ENCODE data around the gene LEMD2.

LEMD2 gene

DNA sequence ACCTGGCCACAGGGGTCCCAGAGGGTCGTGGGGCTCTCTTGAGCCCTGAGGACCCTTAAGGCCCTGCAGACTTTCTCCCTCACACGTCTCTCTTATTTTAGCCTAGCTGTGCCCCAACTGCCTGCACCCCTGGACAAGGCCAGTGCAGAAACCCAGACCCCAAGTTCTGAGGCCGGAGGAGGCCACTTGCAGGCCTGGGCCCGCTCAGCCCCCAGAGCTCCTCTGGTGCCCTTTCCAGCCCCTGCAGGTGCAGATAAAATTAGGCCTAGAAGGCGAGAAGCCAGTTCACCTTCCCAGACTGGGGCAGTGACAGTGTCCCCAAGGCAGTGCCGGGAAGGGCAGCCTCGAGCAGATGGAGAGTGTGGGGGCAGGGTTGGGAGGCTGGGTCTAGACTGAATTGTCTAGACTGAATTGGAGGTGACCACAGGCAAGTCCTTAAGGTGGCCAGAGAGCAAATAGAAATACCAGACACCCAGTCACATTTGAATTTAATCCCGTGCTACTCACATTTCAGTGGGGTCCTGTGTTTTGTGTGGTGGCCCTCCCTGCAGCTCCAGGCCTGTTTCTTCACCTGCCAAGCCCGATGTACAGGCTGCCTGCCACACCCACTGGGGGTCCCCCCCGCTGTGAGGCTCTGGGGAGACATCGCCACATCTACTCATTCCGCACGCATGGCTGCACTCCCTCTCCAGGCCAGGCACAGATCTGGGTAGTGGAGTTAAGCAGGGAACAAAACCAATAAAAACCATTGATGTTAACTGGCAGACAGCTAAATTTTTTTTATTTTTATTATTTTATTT lies 33.7 kb downstream of the LEMD2 start:
- H3K4me3 ChIP-seq: no peak overlapping the region
- H3K9ac ChIP-seq (ENCODE audit: insufficient read length): no peak overlapping the region
- no peaks in the 10 kb centered on the region for H3K36me3 ChIP-seq (ENCODE audit: insufficient read depth, low read length)
- H3K27ac ChIP-seq: no peak overlapping the region
- DNase-seq (ENCODE audit: low read depth, low spot score): no peak
- no peak for TF ChIP-seq POLR2AphosphoS5 (IDR thresholded peaks at IDR 0.05; ENCODE audit: borderline replicate concordance, low read depth, low read length)
- no peak for TF ChIP-seq EZH2 (IDR thresholded peaks at IDR 0.05)
- no peak for TF ChIP-seq FOXP2 (optimal IDR thresholded peaks at IDR 0.05; ENCODE audit: control extremely low read depth, extremely low read length, insufficient read depth)
- no peaks in the 10 kb centered on the region for H3K9me3 ChIP-seq (ENCODE audit: low read depth, low read length)

GRCh38 chr6:33754222-33754621 lies 34.7 kb downstream of the LEMD2 start:
- H3K9me3 ChIP-seq (ENCODE audit: low read depth, low read length): no peaks in the 10 kb centered on the region
- H3K36me3 ChIP-seq (ENCODE audit: insufficient read depth, low read length): no peaks in the 10 kb centered on the region
- DNase-seq (ENCODE audit: low read depth, low spot score): no peak
- no peak overlapping the region for H3K27ac ChIP-seq
- no peak overlapping the region for H3K4me3 ChIP-seq
- TF ChIP-seq POLR2AphosphoS5 (IDR thresholded peaks at IDR 0.05; ENCODE audit: borderline replicate concordance, low read depth, low read length): no peak
- TF ChIP-seq EZH2 (IDR thresholded peaks at IDR 0.05): no peak
- H3K9ac ChIP-seq (ENCODE audit: insufficient read length): no peak overlapping the region

GRCh38 chr6:33752646-33753015 lies 36.3 kb downstream of the LEMD2 start:
- no peak for TF ChIP-seq POLR2AphosphoS5 (IDR thresholded peaks at IDR 0.05; ENCODE audit: borderline replicate concordance, low read depth, low read length)
- no peak for TF ChIP-seq FOXP2 (optimal IDR thresholded peaks at IDR 0.05; ENCODE audit: control extremely low read depth, extremely low read length, insufficient read depth)
- no peak for TF ChIP-seq EZH2 (IDR thresholded peaks at IDR 0.05)
- H3K4me3 ChIP-seq: no peak overlapping the region
- no peaks in the 10 kb centered on the region for H3K36me3 ChIP-seq (ENCODE audit: insufficient read depth, low read length)
- no peak overlapping the region for H3K27ac ChIP-seq
- DNase-seq (ENCODE audit: low read depth, low spot score): no peak
- H3K9me3 ChIP-seq (ENCODE audit: low read depth, low read length): no peaks in the 10 kb centered on the region
- no peak overlapping the region for H3K9ac ChIP-seq (ENCODE audit: insufficient read length)

DNA sequence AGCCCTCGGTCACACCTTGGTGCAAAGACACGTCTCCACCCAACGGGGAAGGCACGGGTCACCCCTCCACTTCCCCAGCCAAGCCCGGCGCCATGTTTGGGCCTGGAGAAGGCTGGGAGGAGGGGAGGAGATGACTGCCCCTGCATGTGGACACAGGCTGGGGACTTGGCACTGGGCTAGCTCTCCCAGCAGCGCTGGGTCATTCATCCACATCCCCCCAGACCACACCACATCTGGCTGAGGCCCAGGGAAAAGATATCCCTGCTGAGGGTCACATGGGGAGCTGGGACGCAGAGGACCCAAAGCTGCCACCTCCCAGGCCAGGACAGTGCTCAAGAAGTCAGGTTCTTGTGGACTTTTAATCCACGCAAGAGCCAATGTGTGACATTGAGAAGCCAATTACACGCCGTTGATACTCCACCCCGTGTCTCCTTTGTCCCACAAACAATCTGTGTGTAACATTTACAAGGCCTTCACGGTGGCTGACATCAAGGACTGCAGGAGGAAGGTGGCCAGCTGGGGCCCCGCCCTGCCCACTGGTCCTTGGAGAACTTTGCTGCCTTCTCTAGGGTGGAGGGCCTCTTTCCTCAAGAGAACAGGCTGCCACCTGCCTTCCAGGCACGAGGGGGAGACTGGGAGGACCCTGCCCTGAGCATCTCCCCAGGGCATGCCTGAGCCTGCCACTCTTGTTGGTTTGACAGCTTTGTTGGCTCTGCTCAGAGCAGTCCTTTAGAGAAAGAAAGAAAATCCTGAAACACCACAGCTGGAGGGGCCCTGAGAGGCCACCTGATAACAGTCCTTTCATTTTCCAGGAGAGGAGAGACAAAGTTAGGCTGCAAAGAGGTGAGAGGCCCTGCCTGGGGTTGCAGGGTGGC lies 36.9 kb downstream of the LEMD2 start:
- no peak for DNase-seq (ENCODE audit: low read depth, low spot score)
- H3K27ac ChIP-seq: no peak overlapping the region
- no peaks in the 10 kb centered on the region for H3K36me3 ChIP-seq (ENCODE audit: insufficient read depth, low read length)
- H3K4me3 ChIP-seq: no peak overlapping the region
- H3K9me3 ChIP-seq (ENCODE audit: low read depth, low read length): no peaks in the 10 kb centered on the region
- no peak overlapping the region for H3K9ac ChIP-seq (ENCODE audit: insufficient read length)
- TF ChIP-seq FOXP2 (optimal IDR thresholded peaks at IDR 0.05; ENCODE audit: control extremely low read depth, extremely low read length, insufficient read depth): no peak
- TF ChIP-seq EZH2 (IDR thresholded peaks at IDR 0.05): no peak
- TF ChIP-seq POLR2AphosphoS5 (IDR thresholded peaks at IDR 0.05; ENCODE audit: borderline replicate concordance, low read depth, low read length): no peak

GRCh38 chr6:33750244-33750991 lies 38.5 kb downstream of the LEMD2 start:
- no peak for DNase-seq (ENCODE audit: low read depth, low spot score)
- Histone ChIP-seq H3K27ac (no peak overlapping the region), H3K4me3 (no peak overlapping the region), H3K9me3 (ENCODE audit: low read depth, low read length) (no peaks in the 10 kb centered on the region), H3K36me3 (ENCODE audit: insufficient read depth, low read length) (no peaks in the 10 kb centered on the region), H3K9ac (ENCODE audit: insufficient read length) (no peak overlapping the region)
- no peak for TF ChIP-seq POLR2AphosphoS5 (IDR thresholded peaks at IDR 0.05; ENCODE audit: borderline replicate concordance, low read depth, low read length)

DNA sequence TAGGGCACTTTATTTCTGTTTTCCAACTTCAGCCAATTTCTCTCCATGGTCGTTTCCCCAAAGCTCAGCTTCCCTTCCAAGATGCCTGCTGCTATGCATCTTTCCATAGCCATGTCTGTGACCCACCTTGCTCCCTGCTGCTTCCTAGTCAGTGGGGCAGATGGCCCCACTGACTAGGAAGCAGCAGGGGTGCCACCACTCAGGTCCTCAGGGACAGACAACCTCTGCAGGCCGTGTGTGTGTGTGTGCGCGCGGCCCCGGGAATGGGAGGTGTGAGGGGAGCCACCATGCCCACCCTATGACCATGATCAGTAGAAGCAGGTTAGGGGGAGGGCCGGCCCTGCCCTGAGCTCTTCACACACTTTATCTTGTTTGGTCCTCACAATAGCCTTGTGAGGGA lies 39.5 kb downstream of the LEMD2 start:
- TF ChIP-seq EZH2 (IDR thresholded peaks at IDR 0.05) (no peak), POLR2AphosphoS5 (IDR thresholded peaks at IDR 0.05; ENCODE audit: borderline replicate concordance, low read depth, low read length) (no peak), FOXP2 (optimal IDR thresholded peaks at IDR 0.05; ENCODE audit: control extremely low read depth, extremely low read length, insufficient read depth) (no peak)

DNA sequence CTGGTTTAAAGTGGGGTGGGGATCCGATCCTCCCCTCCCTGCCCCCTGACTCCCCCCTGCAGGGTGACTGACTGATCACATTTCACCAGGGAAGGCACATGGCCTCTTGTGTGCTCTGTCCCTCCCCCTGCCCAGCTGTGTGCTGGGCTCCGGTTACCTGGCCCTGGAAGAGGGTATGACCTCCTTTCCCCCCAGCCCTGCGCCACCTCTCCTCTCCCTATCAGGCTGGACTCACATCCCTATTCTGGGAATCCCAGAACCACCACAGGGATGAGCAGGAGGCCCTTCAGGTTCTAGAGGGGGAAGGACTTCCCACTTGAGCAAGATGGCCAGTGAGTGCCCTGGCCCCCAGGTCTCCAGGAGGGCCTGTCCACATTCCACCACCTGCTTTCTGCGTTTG lies 40.1 kb downstream of the LEMD2 start:
- no peak overlapping the region for H3K27ac ChIP-seq
- H3K9ac ChIP-seq (ENCODE audit: insufficient read length): no peak overlapping the region
- no peak for DNase-seq (ENCODE audit: low read depth, low spot score)
- TF ChIP-seq POLR2AphosphoS5 (IDR thresholded peaks at IDR 0.05; ENCODE audit: borderline replicate concordance, low read depth, low read length) (no peak), EZH2 (IDR thresholded peaks at IDR 0.05) (no peak), FOXP2 (optimal IDR thresholded peaks at IDR 0.05; ENCODE audit: control extremely low read depth, extremely low read length, insufficient read depth) (no peak)
- H3K4me3 ChIP-seq: no peak overlapping the region
- H3K36me3 ChIP-seq (ENCODE audit: insufficient read depth, low read length): no peaks in the 10 kb centered on the region
- H3K9me3 ChIP-seq (ENCODE audit: low read depth, low read length): no peaks in the 10 kb centered on the region

More for the DNA sequence above, 39.5 kb downstream of the LEMD2 start:
- no peaks in the 10 kb centered on the region for H3K36me3 ChIP-seq (ENCODE audit: insufficient read depth, low read length)
- H3K9me3 ChIP-seq (ENCODE audit: low read depth, low read length): no peaks in the 10 kb centered on the region
- no peak for DNase-seq (ENCODE audit: low read depth, low spot score)
- no peak overlapping the region for H3K9ac ChIP-seq (ENCODE audit: insufficient read length)
- H3K27ac ChIP-seq: no peak overlapping the region
- H3K4me3 ChIP-seq: no peak overlapping the region

GRCh38 chr6:33747823-33748222 lies 41.1 kb downstream of the LEMD2 start:
- no peaks in the 10 kb centered on the region for H3K36me3 ChIP-seq (ENCODE audit: insufficient read depth, low read length)
- H3K9me3 ChIP-seq (ENCODE audit: low read depth, low read length): no peaks in the 10 kb centered on the region
- H3K9ac ChIP-seq (ENCODE audit: insufficient read length): no peak overlapping the region
- H3K27ac ChIP-seq: no peak overlapping the region
- no peak overlapping the region for H3K4me3 ChIP-seq
- DNase-seq (ENCODE audit: low read depth, low spot score): no peak
- TF ChIP-seq POLR2AphosphoS5 (IDR thresholded peaks at IDR 0.05; ENCODE audit: borderline replicate concordance, low read depth, low read length): no peak
- TF ChIP-seq FOXP2 (optimal IDR thresholded peaks at IDR 0.05; ENCODE audit: control extremely low read depth, extremely low read length, insufficient read depth): no peak
- TF ChIP-seq EZH2 (IDR thresholded peaks at IDR 0.05): no peak

Data from SK-N-MC (cell line).